GM23338 (cell line): ENCODE measurements around the gene RPA1. TPM values are rescaled to one million over a fixed set of nuclear protein-coding genes. Genes with fewer than 3 reads are reported as not detected.

Source experiments
- ATAC-seq: fragments of 200-7000 bp; cut with Tn5 transposase; 3 replicates; pipeline ENCODE4 v1.9.1; 2020
- DNase-seq: peaks from one replicate; pipeline ENCODE4 v3.0.0-alpha.2; 2015; ENCODE audit warnings: low spot score
- H2AFZ ChIP-seq: fragments of 200-600 bp; sonication (generic); 2 replicates; pipeline ENCODE4 v1.8.0; 2016; ENCODE audit warnings: antibody characterized with exemption, mild to moderate bottlenecking, moderate library complexity
- H3F3A ChIP-seq: fragments of 200-600 bp; sonication (generic); replicated peaks from 2 replicates; pipeline ENCODE4 v1.8.0; 2017; ENCODE audit warnings: antibody characterized with exemption, mixed run types, low read depth
- H3K27ac ChIP-seq: fragments of 200-600 bp; sonication (generic); 2 replicates; pipeline ENCODE4 v1.6.1; 2016; ENCODE audit warnings: low read depth
- H3K27me3 ChIP-seq: fragments of 200-600 bp; sonication (generic); 2 replicates; pipeline ENCODE4 v1.8.0; 2016; ENCODE audit warnings: mild to moderate bottlenecking, mixed run types, moderate library complexity; ENCODE audit not compliant: insufficient read depth
- H3K36me3 ChIP-seq: fragments of 200-600 bp; sonication (generic); 2 replicates; pipeline ENCODE4 v1.8.0; 2016; ENCODE audit warnings: mild to moderate bottlenecking; ENCODE audit not compliant: insufficient read depth
- H3K4me1 ChIP-seq: fragments of 200-600 bp; sonication (generic); 2 replicates; pipeline ENCODE4 v1.8.0; 2016; ENCODE audit warnings: mild to moderate bottlenecking, moderate library complexity; ENCODE audit not compliant: insufficient read depth
- H3K4me2 ChIP-seq: fragments of 200-600 bp; sonication (generic); 2 replicates; pipeline ENCODE4 v1.7.1; 2017; ENCODE audit warnings: mixed run types
- H3K4me3 ChIP-seq: fragments of 200-600 bp; sonication (generic); 2 replicates; pipeline ENCODE4 v1.6.1; 2016; ENCODE audit warnings: mixed run types
- H3K79me2 ChIP-seq: fragments of 200-600 bp; sonication (generic); replicated peaks from 2 replicates; pipeline ENCODE4 v1.8.0; 2017; ENCODE audit warnings: mild to moderate bottlenecking; ENCODE audit not compliant: insufficient read depth
- H3K9me2 ChIP-seq: fragments of 200-600 bp; sonication (generic); 2 replicates; pipeline ENCODE4 v1.8.0; 2017; ENCODE audit not compliant: insufficient read depth
- H4K20me1 ChIP-seq: fragments of 200-600 bp; sonication (generic); replicated peaks from 2 replicates; pipeline ENCODE4 v1.8.0; 2017; ENCODE audit warnings: mild to moderate bottlenecking; ENCODE audit not compliant: insufficient read depth
- H3K27ac Mint-ChIP-seq: 2 replicates; pipeline ENCODE4 v1.8.0; 2020; ENCODE audit warnings: inconsistent platforms, mild to moderate bottlenecking, moderate library complexity, mixed read lengths
- H3K27me3 Mint-ChIP-seq: 3 replicates; pipeline ENCODE4 v1.8.0; 2022; ENCODE audit warnings: low read depth, mild to moderate bottlenecking, moderate library complexity, mixed read lengths, inconsistent platforms; ENCODE audit not compliant: insufficient read depth, poor library complexity
- H3K36me3 Mint-ChIP-seq: 3 replicates; pipeline ENCODE4 v1.8.0; 2021; ENCODE audit warnings: low read depth, mild to moderate bottlenecking, inconsistent platforms, moderate library complexity, mixed read lengths
- H3K4me1 Mint-ChIP-seq: 3 replicates; pipeline ENCODE4 v1.8.0; 2020; ENCODE audit warnings: mild to moderate bottlenecking, inconsistent platforms, mixed read lengths
- H3K4me3 Mint-ChIP-seq: 3 replicates; pipeline ENCODE4 v1.8.0; 2021; ENCODE audit warnings: moderate library complexity, mild to moderate bottlenecking, inconsistent platforms, mixed read lengths
- H3K9me3 Mint-ChIP-seq: 3 replicates; pipeline ENCODE4 v1.8.0; 2020; ENCODE audit warnings: moderate library complexity, mild to moderate bottlenecking, inconsistent platforms, mixed read lengths
- CREB1 ChIP-seq: fragments of 250-450 bp; sonication (Bioruptor Pico); IDR thresholded peaks from 2 replicates; pipeline ENCODE4 v1.5.0; 2020; ENCODE audit warnings: low read depth, mild to moderate bottlenecking, moderate library complexity
- CTCF ChIP-seq, 2 experiments: fragments of 200-600 bp in 1 of 2; sonication (generic) in 1 of 2; conservative IDR thresholded peaks; 2 replicates each; pipeline versions ENCODE4 v1.5.1 to v1.6.1; 2016 to 2017; ENCODE audit warnings: antibody characterized with exemption in 2 of 2, low read depth in 2 of 2, mild to moderate bottlenecking in 2 of 2, moderate library complexity in 1 of 2
- EZH2 ChIP-seq: fragments of 200-600 bp; sonication (generic); IDR thresholded peaks from one replicate; pipeline ENCODE4 v1.8.0; 2017; ENCODE audit warnings: antibody characterized with exemption, mild to moderate bottlenecking, low read depth; ENCODE audit not compliant: unreplicated experiment
- EZH2phosphoT487 ChIP-seq: fragments of 200-600 bp; sonication (generic); IDR thresholded peaks from one replicate; pipeline ENCODE4 v1.8.1; 2018; ENCODE audit warnings: antibody characterized with exemption; ENCODE audit not compliant: unreplicated experiment
- JUNB ChIP-seq: IDR thresholded peaks from one replicate; pipeline ENCODE4 v1.6.1; 2016; ENCODE audit warnings: antibody characterized with exemption; ENCODE audit not compliant: unreplicated experiment
- NANOG ChIP-seq: IDR thresholded peaks from 2 replicates; pipeline ENCODE4 v1.6.1; 2016; ENCODE audit warnings: antibody characterized with exemption, borderline replicate concordance
- POLR2AphosphoS5 ChIP-seq: IDR thresholded peaks from 2 replicates; pipeline ENCODE4 v1.6.1; 2016; ENCODE audit warnings: antibody characterized with exemption, low read depth
- REST ChIP-seq: IDR thresholded peaks from one replicate; pipeline ENCODE4 v1.6.1; 2018; ENCODE audit warnings: antibody characterized with exemption; ENCODE audit not compliant: unreplicated experiment
- STAT1 ChIP-seq: IDR thresholded peaks from one replicate; pipeline ENCODE4 v1.6.1; 2016; ENCODE audit warnings: antibody characterized with exemption; ENCODE audit not compliant: unreplicated experiment
- ZNF114 ChIP-seq: fragments of 250-450 bp; sonication (Bioruptor Pico); IDR thresholded peaks from 2 replicates; pipeline ENCODE4 v1.5.0; 2020; ENCODE audit warnings: mild to moderate bottlenecking, moderate library complexity
- ZNF331 ChIP-seq: fragments of 250-450 bp; sonication (Bioruptor Pico); IDR thresholded peaks from 2 replicates; pipeline ENCODE4 v1.5.0; 2020; ENCODE audit warnings: low read depth, mild to moderate bottlenecking, moderate library complexity
- polyA plus RNA-seq: library from polyadenylated mRNA; unstranded; fragments of >200 nt; fragmentation: Nextera tagmentation; extraction: Ambion mirVana; gene quantifications from 2 replicates; pipeline ENCODE4 v1.2.1, GENCODE V29; 2016
- total RNA-seq: library from RNA; depleted of rRNA; stranded (reverse); fragments of >200 nt; shearing (Covaris generic); gene quantifications from 2 replicates; pipeline ENCODE4 v1.2.3, GENCODE V29; 2014
- TF ChIP-seq, protein P1 (sequence below): IDR thresholded peaks from 2 replicates; pipeline ENCODE4 v1.6.1; 2016; ENCODE audit warnings: antibody characterized with exemption
- TF ChIP-seq, protein P2 (sequence below): fragments of 250-450 bp; sonication (Bioruptor Pico); IDR thresholded peaks from 2 replicates; pipeline ENCODE4 v1.5.0; 2020; ENCODE audit warnings: mild to moderate bottlenecking, moderate library complexity

Gene RPA1
- total and polyA plus RNA-seq, 2 experiments from 2014 or later: 33.7 to 52.1 TPM

DNA sequence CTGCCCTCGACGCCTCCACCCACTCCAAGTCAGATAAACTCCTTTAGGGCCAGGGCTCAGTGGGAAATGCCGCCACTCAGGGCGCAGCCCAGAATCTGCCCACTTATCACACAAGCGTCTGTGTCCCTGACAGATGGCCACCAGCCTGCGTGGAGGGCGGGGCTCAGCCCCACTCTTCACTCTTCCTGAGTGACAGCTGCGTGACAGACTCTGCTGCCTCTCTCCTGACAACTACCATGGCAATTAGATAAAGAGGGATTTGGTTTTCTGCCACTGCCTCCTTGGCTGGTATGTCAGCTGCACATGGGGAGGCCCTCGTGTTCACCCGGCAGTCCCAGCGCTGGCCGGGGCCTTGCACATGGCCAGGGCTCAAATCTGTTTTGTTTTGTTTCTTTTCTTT lies 99.2 kb downstream of the RPA1 start:
- Histone ChIP-seq H3K36me3 (no peaks in the 10 kb centered on the region), H3K4me2 (no peak overlapping the region), H3K4me1 (no peaks in the 10 kb centered on the region), H4K20me1 (no peaks in the 10 kb centered on the region), H3K4me3 (no peak overlapping the region), H3F3A (no peaks in the 10 kb centered on the region), H2AFZ (no peak overlapping the region), H3K27me3 (no peaks in the 10 kb centered on the region), H3K79me2 (no peaks in the 10 kb centered on the region), H3K27ac (no peak overlapping the region), H3K9me2 (no peaks in the 10 kb centered on the region)
- Mint-ChIP-seq H3K9me3 (no peaks in the 10 kb centered on the region), H3K4me1 (0 out of 3 replicates have a peak, but pooled peaks cover 4% of the 10 kb centered on the region), H3K27me3 (peaks cover 12% of the 10 kb centered on the region), H3K4me3 (no peak overlapping the region), H3K27ac (no peak overlapping the region), H3K36me3 (no peaks in the 10 kb centered on the region)
- TF ChIP-seq EZH2 (no peak), NANOG (no peak), ZNF114 (no peak), STAT1 (no peak), CREB1 (CRISPR knock-in tag) (no peak), REST (no peak), POLR2AphosphoS5 (no peak), JUNB (no peak), CTCF (conservative IDR thresholded peaks at IDR 0.05; ENCODE audit: low read depth in 2 of 2) (no peak), ZNF331 (CRISPR knock-in tag) (no peak), EZH2phosphoT487 (no peak)
- TF ChIP-seq, protein P1, sequence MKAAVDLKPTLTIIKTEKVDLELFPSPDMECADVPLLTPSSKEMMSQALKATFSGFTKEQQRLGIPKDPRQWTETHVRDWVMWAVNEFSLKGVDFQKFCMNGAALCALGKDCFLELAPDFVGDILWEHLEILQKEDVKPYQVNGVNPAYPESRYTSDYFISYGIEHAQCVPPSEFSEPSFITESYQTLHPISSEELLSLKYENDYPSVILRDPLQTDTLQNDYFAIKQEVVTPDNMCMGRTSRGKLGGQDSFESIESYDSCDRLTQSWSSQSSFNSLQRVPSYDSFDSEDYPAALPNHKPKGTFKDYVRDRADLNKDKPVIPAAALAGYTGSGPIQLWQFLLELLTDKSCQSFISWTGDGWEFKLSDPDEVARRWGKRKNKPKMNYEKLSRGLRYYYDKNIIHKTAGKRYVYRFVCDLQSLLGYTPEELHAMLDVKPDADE: no peak
- TF ChIP-seq, protein P2, sequence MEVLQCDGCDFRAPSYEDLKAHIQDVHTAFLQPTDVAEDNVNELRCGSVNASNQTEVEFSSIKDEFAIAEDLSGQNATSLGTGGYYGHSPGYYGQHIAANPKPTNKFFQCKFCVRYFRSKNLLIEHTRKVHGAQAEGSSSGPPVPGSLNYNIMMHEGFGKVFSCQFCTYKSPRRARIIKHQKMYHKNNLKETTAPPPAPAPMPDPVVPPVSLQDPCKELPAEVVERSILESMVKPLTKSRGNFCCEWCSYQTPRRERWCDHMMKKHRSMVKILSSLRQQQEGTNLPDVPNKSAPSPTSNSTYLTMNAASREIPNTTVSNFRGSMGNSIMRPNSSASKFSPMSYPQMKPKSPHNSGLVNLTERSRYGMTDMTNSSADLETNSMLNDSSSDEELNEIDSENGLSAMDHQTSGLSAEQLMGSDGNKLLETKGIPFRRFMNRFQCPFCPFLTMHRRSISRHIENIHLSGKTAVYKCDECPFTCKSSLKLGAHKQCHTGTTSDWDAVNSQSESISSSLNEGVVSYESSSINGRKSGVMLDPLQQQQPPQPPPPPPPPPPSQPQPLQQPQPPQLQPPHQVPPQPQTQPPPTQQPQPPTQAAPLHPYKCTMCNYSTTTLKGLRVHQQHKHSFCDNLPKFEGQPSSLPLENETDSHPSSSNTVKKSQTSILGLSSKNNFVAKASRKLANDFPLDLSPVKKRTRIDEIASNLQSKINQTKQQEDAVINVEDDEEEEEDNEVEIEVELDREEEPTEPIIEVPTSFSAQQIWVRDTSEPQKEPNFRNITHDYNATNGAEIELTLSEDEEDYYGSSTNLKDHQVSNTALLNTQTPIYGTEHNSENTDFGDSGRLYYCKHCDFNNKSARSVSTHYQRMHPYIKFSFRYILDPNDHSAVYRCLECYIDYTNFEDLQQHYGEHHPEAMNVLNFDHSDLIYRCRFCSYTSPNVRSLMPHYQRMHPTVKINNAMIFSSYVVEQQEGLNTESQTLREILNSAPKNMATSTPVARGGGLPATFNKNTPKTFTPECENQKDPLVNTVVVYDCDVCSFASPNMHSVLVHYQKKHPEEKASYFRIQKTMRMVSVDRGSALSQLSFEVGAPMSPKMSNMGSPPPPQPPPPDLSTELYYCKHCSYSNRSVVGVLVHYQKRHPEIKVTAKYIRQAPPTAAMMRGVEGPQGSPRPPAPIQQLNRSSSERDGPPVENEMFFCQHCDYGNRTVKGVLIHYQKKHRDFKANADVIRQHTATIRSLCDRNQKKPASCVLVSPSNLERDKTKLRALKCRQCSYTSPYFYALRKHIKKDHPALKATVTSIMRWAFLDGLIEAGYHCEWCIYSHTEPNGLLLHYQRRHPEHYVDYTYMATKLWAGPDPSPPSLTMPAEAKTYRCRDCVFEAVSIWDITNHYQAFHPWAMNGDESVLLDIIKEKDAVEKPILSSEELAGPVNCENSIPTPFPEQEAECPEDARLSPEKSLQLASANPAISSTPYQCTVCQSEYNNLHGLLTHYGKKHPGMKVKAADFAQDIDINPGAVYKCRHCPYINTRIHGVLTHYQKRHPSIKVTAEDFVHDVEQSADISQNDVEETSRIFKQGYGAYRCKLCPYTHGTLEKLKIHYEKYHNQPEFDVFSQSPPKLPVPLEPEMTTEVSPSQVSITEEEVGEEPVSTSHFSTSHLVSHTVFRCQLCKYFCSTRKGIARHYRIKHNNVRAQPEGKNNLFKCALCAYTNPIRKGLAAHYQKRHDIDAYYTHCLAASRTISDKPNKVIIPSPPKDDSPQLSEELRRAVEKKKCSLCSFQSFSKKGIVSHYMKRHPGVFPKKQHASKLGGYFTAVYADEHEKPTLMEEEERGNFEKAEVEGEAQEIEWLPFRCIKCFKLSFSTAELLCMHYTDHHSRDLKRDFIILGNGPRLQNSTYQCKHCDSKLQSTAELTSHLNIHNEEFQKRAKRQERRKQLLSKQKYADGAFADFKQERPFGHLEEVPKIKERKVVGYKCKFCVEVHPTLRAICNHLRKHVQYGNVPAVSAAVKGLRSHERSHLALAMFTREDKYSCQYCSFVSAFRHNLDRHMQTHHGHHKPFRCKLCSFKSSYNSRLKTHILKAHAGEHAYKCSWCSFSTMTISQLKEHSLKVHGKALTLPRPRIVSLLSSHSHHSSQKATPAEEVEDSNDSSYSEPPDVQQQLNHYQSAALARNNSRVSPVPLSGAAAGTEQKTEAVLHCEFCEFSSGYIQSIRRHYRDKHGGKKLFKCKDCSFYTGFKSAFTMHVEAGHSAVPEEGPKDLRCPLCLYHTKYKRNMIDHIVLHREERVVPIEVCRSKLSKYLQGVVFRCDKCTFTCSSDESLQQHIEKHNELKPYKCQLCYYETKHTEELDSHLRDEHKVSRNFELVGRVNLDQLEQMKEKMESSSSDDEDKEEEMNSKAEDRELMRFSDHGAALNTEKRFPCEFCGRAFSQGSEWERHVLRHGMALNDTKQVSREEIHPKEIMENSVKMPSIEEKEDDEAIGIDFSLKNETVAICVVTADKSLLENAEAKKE (CRISPR knock-in tag): no peak
- DNase-seq: no peak
- no peak for ATAC-seq
